GM12878 (cell line): ENCODE measurements around the gene UTP14A. TPM values are rescaled to one million over a fixed set of nuclear protein-coding genes. Genes with fewer than 3 reads are reported as not detected.

Source experiments
- ATAC-seq: fragments of 200-7000 bp; cut with Tn5 transposase; 3 replicates; pipeline ENCODE4 v1.9.1; 2020; ENCODE audit warnings: mild to moderate bottlenecking, moderate library complexity
- BruUV-seq: library from RNA; stranded (reverse); fragments of 400-500 nt; replicated peaks from 2 replicates; lab custom pipeline; 2021; lab: Mats Ljungman, UMichigan
- CTCF ChIA-PET: fragments of 300-600 bp; sonication (Branson Sonifier 250); formaldehyde crosslinking; extraction: SDS; loops from one replicate; lab custom pipeline; 2021; ENCODE audit warnings: inconsistent platforms; lab: Yijun Ruan, JAX
- POLR2A ChIA-PET: fragments of 350-600 bp; formaldehyde crosslinking; extraction: SDS; loops from one replicate; lab custom pipeline; 2021; ENCODE audit warnings: inconsistent platforms; lab: Charles Lee
- RAD21 ChIA-PET: fragments of 300-600 bp; sonication (Branson Sonifier 250); formaldehyde crosslinking; loops from one replicate; lab custom pipeline; 2023; ENCODE audit warnings: antibody characterized with exemption; ENCODE audit not compliant: unreplicated experiment; lab: Charles Lee
- SMC1A ChIA-PET: fragments of 300-600 bp; sonication (Branson Sonifier 250); formaldehyde crosslinking; loops from one replicate; lab custom pipeline; 2023; ENCODE audit not compliant: unreplicated experiment, uncharacterized antibody; lab: Charles Lee
- DNase-seq: peaks from one replicate; pipeline ENCODE4 v3.0.0-alpha.2; 2011; ENCODE audit warnings: low read depth, low spot score
- FAIRE-seq: peaks from 3 replicates; lab custom pipeline; 2011; peaks lifted over from hg19 to GRCh38; lab: Jason Lieb, UNC
- H2AFZ ChIP-seq: 2 replicates; pipeline ENCODE4 v1.6.0; 2011; ENCODE audit warnings: low read depth, low read length, control low read depth; ENCODE audit not compliant: control insufficient read depth
- H3K27ac ChIP-seq: 2 replicates; pipeline ENCODE4 v1.5.1; 2011; ENCODE audit warnings: control low read depth; ENCODE audit not compliant: control insufficient read depth, insufficient read depth
- H3K27me3 ChIP-seq, 2 experiments: replicated peaks in 1 of 2; 2 replicates each; pipeline versions ENCODE4 v1.6.0 to v1.6.1; 2011; ENCODE audit warnings: low read length in 1 of 2; ENCODE audit not compliant: control insufficient read depth in 2 of 2, insufficient read depth in 2 of 2
- H3K36me3 ChIP-seq, 2 experiments: 2 replicates each; pipeline ENCODE4 v1.5.1; 2011; ENCODE audit warnings: low read length in 1 of 2; ENCODE audit not compliant: control insufficient read depth in 2 of 2, insufficient read depth in 2 of 2
- H3K4me1 ChIP-seq: 2 replicates; pipeline ENCODE4 v1.6.1; 2011; ENCODE audit warnings: mild to moderate bottlenecking, low read length, moderate library complexity, mixed read lengths; ENCODE audit not compliant: control insufficient read depth, insufficient read depth
- H3K4me2 ChIP-seq: 2 replicates; pipeline ENCODE4 v1.6.0; 2011; ENCODE audit warnings: control low read depth; ENCODE audit not compliant: control insufficient read depth, insufficient read depth
- H3K4me3 ChIP-seq: fragments of 200-600 bp; sonication (generic); 2 replicates; pipeline ENCODE4 v1.5.1; 2016
- H3K79me2 ChIP-seq: 2 replicates; pipeline ENCODE4 v1.6.0; 2011; ENCODE audit warnings: low read length; ENCODE audit not compliant: control insufficient read depth, insufficient read depth
- H3K9ac ChIP-seq: 2 replicates; pipeline ENCODE4 v1.8.0; 2011; ENCODE audit warnings: low read length, control low read depth, mixed read lengths; ENCODE audit not compliant: control insufficient read depth, insufficient read depth
- H3K9me3 ChIP-seq: replicated peaks from 3 replicates; pipeline ENCODE4 v1.5.1; 2011; ENCODE audit warnings: mild to moderate bottlenecking, low read length; ENCODE audit not compliant: control insufficient read depth, insufficient read depth
- H4K20me1 ChIP-seq: 2 replicates; pipeline ENCODE4 v1.6.0; 2011; ENCODE audit not compliant: control insufficient read depth, insufficient read depth
- BMI1 ChIP-seq: fragments of 450-650 bp; IDR thresholded peaks from 2 replicates; pipeline ENCODE4 v1.6.1; 2016; ENCODE audit warnings: mild to moderate bottlenecking, moderate library complexity, borderline replicate concordance
- CHD4 ChIP-seq: fragments of 200-600 bp; sonication (generic); IDR thresholded peaks from 2 replicates; pipeline ENCODE4 v1.6.1; 2016; ENCODE audit warnings: mild to moderate bottlenecking
- GABPA ChIP-seq: IDR thresholded peaks from 2 replicates; pipeline ENCODE4 v1.6.1; 2014; ENCODE audit warnings: antibody characterized with exemption, low read depth, mild to moderate bottlenecking, inconsistent platforms
- KDM1A ChIP-seq: fragments of 200-600 bp; sonication (generic); IDR thresholded peaks from 2 replicates; pipeline ENCODE4 v1.6.1; 2016; ENCODE audit warnings: borderline replicate concordance
- MEF2B ChIP-seq: fragments of 450-650 bp; IDR thresholded peaks from 2 replicates; pipeline ENCODE4 v1.6.1; 2018; ENCODE audit warnings: mild to moderate bottlenecking, moderate library complexity; ENCODE audit not compliant: partially characterized antibody, poor library complexity, severe bottlenecking
- PAX5 ChIP-seq: IDR thresholded peaks from 2 replicates; pipeline ENCODE4 v1.6.1; 2011; ENCODE audit warnings: low read depth, low read length, borderline replicate concordance
- PAX8 ChIP-seq: fragments of 450-650 bp; IDR thresholded peaks from 2 replicates; pipeline ENCODE4 v1.6.1; 2017; ENCODE audit warnings: mild to moderate bottlenecking, moderate library complexity
- PML ChIP-seq: IDR thresholded peaks from 2 replicates; pipeline ENCODE4 v1.6.1; 2012; ENCODE audit warnings: low read length, inconsistent platforms
- RBBP5 ChIP-seq: fragments of 200-600 bp; sonication (generic); conservative IDR thresholded peaks from 2 replicates; pipeline ENCODE4 v1.6.1; 2016
- SIX5 ChIP-seq: IDR thresholded peaks from 2 replicates; pipeline ENCODE4 v1.6.1; 2011; ENCODE audit warnings: mild to moderate bottlenecking, low read depth, low read length, moderate library complexity; ENCODE audit not compliant: severe bottlenecking
- SMARCA5 ChIP-seq: fragments of 450-650 bp; IDR thresholded peaks from 2 replicates; pipeline ENCODE4 v1.6.1; 2017; ENCODE audit warnings: mild to moderate bottlenecking
- ZBED1 ChIP-seq: IDR thresholded peaks from 2 replicates; pipeline ENCODE4 v1.6.1; 2016; ENCODE audit warnings: borderline replicate concordance
- ZNF384 ChIP-seq: IDR thresholded peaks from 2 replicates; pipeline ENCODE4 v1.6.1; 2012; ENCODE audit warnings: low read depth, mild to moderate bottlenecking, low read length, improper control_type of control experiment, borderline replicate concordance
- ZZZ3 ChIP-seq: IDR thresholded peaks from 2 replicates; pipeline ENCODE4 v1.6.1; 2011; ENCODE audit warnings: low read depth; ENCODE audit not compliant: control insufficient read depth, insufficient read length
- WGBS: methylation state at CpG from one replicate; pipeline ENCODE4 v1.1.6; 2016; ENCODE audit warnings: low lambda C conversion rate; ENCODE audit not compliant: insufficient replicate concordance, insufficient coverage; ENCODE audit errors: missing lambda C conversion rate; 5-methylcytosine and 5-hydroxymethylcytosine counted together
- in situ Hi-C: fragments of 300-500 bp; cut with MboI; formaldehyde crosslinking; loops from 9 replicates; pipeline ENCODE4 v1.14.3; 2018; ENCODE audit warnings: mixed read lengths
- intact Hi-C: fragments of 100-400 bp; cut with micrococcal nuclease; formaldehyde crosslinking; loops from one replicate; pipeline ENCODE4 v1.14.2; 2022; ENCODE audit not compliant: unreplicated experiment
- polyA plus RNA-seq, 11 experiments: library from polyadenylated mRNA; depleted of rRNA in 4 of 11; unstranded in 6 of 11; stranded (reverse) in 5 of 11; fragments of >200 nt; fragmentation: Nextera tagmentation in 4 of 11; fragmentation: Illumina TruSeq in 1 of 11; extraction: Ambion mirVana in 4 of 11; extraction: Trizol in 1 of 11; gene quantifications; 1 replicate in 1 of 11; 2 replicates in 10 of 11; pipeline versions ENCODE4 v1.2.1 to v1.2.3, GENCODE V29; 2011 to 2016; ENCODE audit warnings: inconsistent platforms in 2 of 11, missing spikeins in 2 of 11, low read depth in 1 of 11
- total RNA-seq, 4 experiments: library from RNA; depleted of rRNA in 3 of 4; stranded (reverse); fragments of >200 nt in 3 of 4; fragmentation: Illumina TruSeq in 1 of 4; extraction: Trizol in 1 of 4; gene quantifications; 2 replicates each; pipeline versions ENCODE4 v1.2.1 to v1.2.3, GENCODE V29; 2013 to 2021
- TF ChIP-seq, protein P1 (sequence below): fragments of 450-650 bp; IDR thresholded peaks from 2 replicates; pipeline ENCODE4 v1.6.1; 2016; ENCODE audit warnings: mild to moderate bottlenecking
- TF ChIP-seq, protein P2 (sequence below): IDR thresholded peaks from 2 replicates; pipeline ENCODE4 v1.6.1; 2012; ENCODE audit warnings: mild to moderate bottlenecking, low read depth, low read length

Gene UTP14A
- total and polyA plus RNA-seq, 10 of the 15 experiments (the other 5 are each of a cell fraction or from before 2014, with no cell fraction given), result 16.9 to 49.8 (median 31.4) TPM

DNA sequence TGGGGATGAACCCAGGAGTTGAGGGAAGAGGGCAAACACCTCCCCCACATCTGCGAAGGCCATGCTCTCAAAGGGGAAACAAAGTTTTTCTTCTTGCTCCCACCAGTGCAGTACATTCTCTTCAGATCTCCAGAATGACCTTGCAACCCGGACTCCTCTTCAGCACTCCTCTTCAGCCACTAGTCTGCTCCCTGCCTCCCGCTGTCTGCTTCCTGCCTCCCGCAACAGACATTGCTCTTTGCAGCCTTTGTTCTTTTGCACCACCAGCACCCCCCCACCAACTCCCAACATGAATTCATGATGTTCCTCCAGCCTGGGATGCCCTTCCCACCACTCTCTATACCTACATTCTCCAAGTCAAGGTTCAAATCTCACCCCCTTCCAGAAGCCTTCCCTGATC is 32.1 kb downstream of the UTP14A start:
- no peak overlapping the region for H3K27ac ChIP-seq
- no peaks in the 10 kb centered on the region for H3K36me3 ChIP-seq
- no peak for FAIRE-seq
- ChIA-PET RAD21 (no interaction called here), POLR2A (no interaction called here), CTCF (no interaction called here), SMC1A (interaction anchor here (1.6 kb wide), 1 partner anchor 90 kb away, joined by 8 read pairs; no protein-coding TSS in a partner anchor)
- H3K79me2 ChIP-seq, result no peaks in the 10 kb centered on the region
- ATAC-seq, result no peak
- H3K9ac ChIP-seq, result no peak overlapping the region
- no peaks in the 10 kb centered on the region for H3K4me1 ChIP-seq
- no peaks in the 10 kb centered on the region for H4K20me1 ChIP-seq
- H3K4me3 ChIP-seq, result no peak overlapping the region
- no peak overlapping the region for H3K4me2 ChIP-seq
- in situ Hi-C loops, result no loop called here
- H2AFZ ChIP-seq, result no peak overlapping the region
- TF ChIP-seq GABPA (no peak), BMI1 (no peak), ZNF384 (no peak), RBBP5 (no peak), ZZZ3 (no peak), CHD4 (no peak), PAX5 (no peak), PAX8 (no peak), KDM1A (no peak), ZBED1 (no peak), SMARCA5 (no peak), MEF2B (no peak), PML (no peak), SIX5 (no peak)
- TF ChIP-seq, protein P1, sequence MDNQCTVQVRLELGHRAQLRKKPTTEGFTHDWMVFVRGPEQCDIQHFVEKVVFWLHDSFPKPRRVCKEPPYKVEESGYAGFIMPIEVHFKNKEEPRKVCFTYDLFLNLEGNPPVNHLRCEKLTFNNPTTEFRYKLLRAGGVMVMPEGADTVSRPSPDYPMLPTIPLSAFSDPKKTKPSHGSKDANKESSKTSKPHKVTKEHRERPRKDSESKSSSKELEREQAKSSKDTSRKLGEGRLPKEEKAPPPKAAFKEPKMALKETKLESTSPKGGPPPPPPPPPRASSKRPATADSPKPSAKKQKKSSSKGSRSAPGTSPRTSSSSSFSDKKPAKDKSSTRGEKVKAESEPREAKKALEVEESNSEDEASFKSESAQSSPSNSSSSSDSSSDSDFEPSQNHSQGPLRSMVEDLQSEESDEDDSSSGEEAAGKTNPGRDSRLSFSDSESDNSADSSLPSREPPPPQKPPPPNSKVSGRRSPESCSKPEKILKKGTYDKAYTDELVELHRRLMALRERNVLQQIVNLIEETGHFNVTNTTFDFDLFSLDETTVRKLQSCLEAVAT, result no peak
- TF ChIP-seq, protein P2, sequence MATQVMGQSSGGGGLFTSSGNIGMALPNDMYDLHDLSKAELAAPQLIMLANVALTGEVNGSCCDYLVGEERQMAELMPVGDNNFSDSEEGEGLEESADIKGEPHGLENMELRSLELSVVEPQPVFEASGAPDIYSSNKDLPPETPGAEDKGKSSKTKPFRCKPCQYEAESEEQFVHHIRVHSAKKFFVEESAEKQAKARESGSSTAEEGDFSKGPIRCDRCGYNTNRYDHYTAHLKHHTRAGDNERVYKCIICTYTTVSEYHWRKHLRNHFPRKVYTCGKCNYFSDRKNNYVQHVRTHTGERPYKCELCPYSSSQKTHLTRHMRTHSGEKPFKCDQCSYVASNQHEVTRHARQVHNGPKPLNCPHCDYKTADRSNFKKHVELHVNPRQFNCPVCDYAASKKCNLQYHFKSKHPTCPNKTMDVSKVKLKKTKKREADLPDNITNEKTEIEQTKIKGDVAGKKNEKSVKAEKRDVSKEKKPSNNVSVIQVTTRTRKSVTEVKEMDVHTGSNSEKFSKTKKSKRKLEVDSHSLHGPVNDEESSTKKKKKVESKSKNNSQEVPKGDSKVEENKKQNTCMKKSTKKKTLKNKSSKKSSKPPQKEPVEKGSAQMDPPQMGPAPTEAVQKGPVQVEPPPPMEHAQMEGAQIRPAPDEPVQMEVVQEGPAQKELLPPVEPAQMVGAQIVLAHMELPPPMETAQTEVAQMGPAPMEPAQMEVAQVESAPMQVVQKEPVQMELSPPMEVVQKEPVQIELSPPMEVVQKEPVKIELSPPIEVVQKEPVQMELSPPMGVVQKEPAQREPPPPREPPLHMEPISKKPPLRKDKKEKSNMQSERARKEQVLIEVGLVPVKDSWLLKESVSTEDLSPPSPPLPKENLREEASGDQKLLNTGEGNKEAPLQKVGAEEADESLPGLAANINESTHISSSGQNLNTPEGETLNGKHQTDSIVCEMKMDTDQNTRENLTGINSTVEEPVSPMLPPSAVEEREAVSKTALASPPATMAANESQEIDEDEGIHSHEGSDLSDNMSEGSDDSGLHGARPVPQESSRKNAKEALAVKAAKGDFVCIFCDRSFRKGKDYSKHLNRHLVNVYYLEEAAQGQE, result no peak
- no peak for DNase-seq
- no peaks in the 10 kb centered on the region for H3K27me3 ChIP-seq
- H3K9me3 ChIP-seq, result no peaks in the 10 kb centered on the region
- intact Hi-C loops, result loop anchor here (10.0 kb wide), 1 partner anchor 237 kb away; the partner anchor contains the start of gene RAB33A
- no TSS peak for BruUV-seq
- WGBS, result 41% methylated on average over 4 of the region's 4 CpGs
